ENCODE results near the gene GAK. TPM values are rescaled to one million over a fixed set of nuclear protein-coding genes. Genes with fewer than 3 reads are reported as not detected.

The GAK gene
- total RNA-seq, 2 donors from 2014 or later, result 38.1 to 43.2 TPM

GRCh38 chr4:912548-913279, 19.4 kb downstream of the GAK start:
- intact Hi-C loops (cut with DNase I), result no loop called here
- DNase-seq (no peak), ATAC-seq (no peak)

GRCh38 chr4:911871-912490, 20.1 kb downstream of the GAK start:
- intact Hi-C loops (cut with DNase I), result no loop called here
- no peak for DNase-seq
- no peak for ATAC-seq

GRCh38 chr4:911221-911751, 20.8 kb downstream of the GAK start:
- DNase-seq (no peak), ATAC-seq (no peak)
- intact Hi-C loops (cut with DNase I), result no loop called here

- ATAC-seq (no peak), DNase-seq (no peak)
- intact Hi-C loops (cut with DNase I), result no loop called here
Measured at GRCh38 chr4:910366-911091, 21.6 kb downstream of the GAK start.

GRCh38 chr4:909821-910220, 22.3 kb downstream of the GAK start:
- ATAC-seq (no peak), DNase-seq (no peak)
- intact Hi-C loops (cut with DNase I), result no loop called here

DNA sequence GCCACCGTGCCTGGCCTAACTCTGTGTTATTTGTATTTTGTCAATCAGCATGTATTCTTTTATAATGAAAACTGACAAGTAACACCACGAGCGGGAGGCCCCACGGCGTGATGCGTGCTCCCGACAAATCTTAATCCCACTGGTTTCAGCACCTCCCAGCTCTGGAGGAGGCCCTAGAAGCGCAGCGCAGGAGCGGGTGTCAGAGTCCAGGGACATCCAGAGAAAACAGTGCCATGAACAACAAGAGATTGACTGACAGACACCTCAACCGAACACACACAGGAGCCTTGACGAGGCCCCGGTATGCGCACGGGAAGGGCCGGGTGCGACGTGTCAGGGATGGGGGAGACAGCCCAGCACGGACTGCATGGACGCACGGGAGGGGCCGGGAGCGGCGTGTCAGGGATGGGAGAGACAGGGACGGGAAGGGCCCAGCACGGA, 23.0 kb downstream of the GAK start:
- ATAC-seq (no peak), DNase-seq (peak; percentile 10)
- intact Hi-C loops (cut with DNase I), result no loop called here

GRCh38 chr4:907691-908425, 24.3 kb downstream of the GAK start:
- intact Hi-C loops (cut with DNase I), result no loop called here
- ATAC-seq (no peak), DNase-seq (no peak)

DNA sequence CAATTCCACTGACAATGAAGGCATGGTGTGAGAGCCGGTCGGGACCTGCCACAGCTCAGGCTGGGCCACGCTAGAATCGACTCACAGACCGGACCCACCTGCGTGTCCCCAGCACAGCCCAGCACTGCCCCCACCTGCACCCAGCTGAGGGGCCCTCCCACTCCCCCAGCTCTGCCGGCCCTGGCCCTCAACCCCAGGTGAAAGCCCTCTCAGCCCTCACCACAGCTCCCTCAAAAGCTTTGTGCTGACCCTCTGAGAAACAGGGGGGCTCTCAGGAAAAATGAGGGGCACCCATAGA, 25.1 kb downstream of the GAK start:
- ATAC-seq (no peak), DNase-seq (no peak)
- intact Hi-C loops (cut with DNase I), result no loop called here

- ATAC-seq (no peak), DNase-seq (no peak)
- intact Hi-C loops (cut with DNase I), result no loop called here
Measured at GRCh38 chr4:906339-907102, 25.6 kb downstream of the GAK start.

- no peak for ATAC-seq
- no peak for DNase-seq
- intact Hi-C loops (cut with DNase I), result no loop called here
Measured at GRCh38 chr4:905485-906338, 26.4 kb downstream of the GAK start.

DNA sequence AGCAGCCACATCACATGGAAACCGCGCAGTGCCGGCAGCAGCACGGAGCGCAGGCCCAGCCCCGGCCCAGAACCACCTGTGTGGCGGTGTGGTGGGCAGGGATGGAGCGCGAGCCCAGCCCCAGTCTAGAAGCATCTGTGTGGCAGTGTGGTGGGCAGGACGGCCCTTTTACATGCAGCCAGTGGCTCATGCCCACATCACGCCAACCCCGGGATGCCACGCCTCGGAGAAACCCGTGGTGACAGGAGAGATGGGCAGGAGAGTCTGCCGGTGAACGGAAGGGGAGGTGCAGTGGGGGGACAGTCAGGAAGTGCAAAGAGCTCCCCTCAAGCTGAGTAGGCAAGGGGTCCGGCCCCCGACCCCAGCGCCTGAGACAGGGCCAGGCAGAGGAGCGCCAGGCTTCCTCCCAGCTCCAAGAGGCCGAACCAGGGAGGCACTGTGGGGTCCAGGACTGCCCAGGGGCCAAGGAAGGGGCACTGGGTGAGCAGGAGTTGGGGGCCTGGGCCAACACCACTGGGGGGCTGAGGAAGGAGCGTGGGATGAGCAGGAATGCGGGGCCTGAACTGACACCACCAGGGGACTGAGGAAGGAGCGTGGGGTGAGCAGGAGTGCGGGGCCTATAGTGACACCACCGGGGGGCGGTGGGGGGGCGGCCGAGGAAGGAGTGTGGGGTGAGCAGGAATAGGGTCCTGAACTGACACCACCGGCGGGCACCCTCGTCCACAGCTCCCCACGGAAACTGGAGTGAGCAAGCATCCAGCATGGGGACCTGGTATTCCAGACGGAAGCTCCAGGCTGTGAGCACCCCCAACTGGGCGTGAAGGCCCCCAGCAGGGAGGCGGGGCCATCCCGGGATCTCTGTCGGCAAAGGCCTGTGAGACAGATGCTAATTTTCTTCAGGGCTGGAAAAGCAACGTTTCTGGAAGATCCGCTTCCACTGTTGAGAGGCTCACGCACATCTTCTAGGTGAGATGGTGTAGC, 28.8 kb downstream of the GAK start:
- no peak for ATAC-seq
- DNase-seq, result no peak
- intact Hi-C loops (cut with DNase I), result no loop called here

DNA sequence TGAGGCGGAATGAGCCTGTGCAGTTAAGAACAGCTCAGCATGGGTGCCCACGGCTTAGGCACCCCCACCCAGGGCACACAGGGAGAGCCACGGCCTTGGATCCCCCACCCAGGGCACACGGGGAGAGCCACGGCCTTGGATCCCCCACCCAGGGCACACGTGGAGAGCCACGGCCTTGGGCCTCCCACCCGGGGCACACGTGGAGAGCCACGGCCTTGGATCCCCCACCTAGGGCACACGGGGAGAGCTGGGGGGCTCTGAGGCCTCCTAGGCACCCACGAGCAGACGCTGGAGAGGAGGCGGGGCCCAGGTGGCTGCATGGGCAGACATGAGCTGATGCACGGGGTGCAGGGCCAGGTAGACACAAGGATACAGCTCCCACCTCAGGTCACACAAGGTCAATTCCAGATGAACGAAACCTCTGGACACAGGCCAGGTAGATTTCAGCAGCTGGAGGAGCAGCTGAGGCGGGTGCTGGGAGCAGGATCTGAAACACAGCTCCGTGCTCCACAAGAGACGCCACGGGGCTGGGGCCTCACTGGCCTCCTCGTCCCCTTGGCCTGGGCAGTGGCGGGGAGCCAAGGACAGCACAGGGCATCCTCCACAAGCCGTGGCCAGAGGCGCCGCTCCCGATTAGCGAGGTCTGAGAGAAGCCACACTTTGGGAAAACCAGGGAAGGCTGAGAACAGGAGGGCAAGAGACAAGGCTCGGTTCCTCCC, 30.8 kb downstream of the GAK start:
- no peak for ATAC-seq
- DNase-seq, result no peak
- intact Hi-C loops (cut with DNase I), result no loop called here

GRCh38 chr4:900721-901120, 31.4 kb downstream of the GAK start:
- ATAC-seq (no peak), DNase-seq (no peak)
- intact Hi-C loops (cut with DNase I), result no loop called here

DNA sequence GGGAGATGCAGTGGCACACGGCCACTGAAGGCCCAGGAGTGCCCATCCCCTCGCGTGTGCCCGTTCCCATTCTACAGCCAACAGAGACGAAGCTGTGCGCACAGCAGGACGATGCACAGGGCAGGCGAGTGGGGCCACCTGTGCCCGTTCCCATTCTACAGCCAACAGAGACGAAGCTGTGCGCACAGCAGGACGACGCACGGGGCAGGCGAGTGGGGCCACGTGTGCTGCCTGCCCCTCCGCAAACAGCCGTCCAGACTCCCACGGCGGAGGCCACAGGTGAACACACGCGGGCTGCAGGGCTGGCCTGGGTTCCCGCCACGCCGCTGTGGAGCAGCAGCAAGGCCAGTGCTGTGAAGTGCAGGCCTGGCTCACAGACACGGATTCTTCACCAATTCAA, 32.0 kb downstream of the GAK start:
- intact Hi-C loops (cut with DNase I), result no loop called here
- no peak for ATAC-seq
- no peak for DNase-seq

DNA sequence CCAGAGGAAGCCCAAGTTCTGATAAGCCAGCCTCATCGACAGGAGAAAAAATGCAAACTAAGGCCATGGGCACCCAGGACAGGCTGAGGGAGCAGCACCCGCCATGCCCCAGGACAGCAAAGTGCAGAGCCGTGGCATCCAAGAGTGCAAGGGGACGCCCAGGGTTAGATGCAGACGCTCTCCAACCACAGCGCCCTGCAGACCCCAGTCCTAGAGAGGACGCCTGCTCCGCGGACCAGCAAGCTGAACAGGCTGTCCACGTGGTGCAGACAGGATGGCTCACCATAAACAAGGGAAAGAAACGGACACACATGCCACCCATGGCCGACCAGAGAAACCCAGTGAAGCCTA, 32.6 kb downstream of the GAK start:
- DNase-seq, result no peak
- no peak for ATAC-seq
- intact Hi-C loops (cut with DNase I), result no loop called here

- intact Hi-C loops (cut with DNase I), result no loop called here
- DNase-seq, result no peak
- ATAC-seq, result no peak
Measured at GRCh38 chr4:898869-899555, 33.1 kb downstream of the GAK start.

Measured in left cardiac atrium (tissue), 4 donors.